Hepatocyte (in vitro differentiated cells): ENCODE data around the gene FITM1. TPM values are rescaled to one million over a fixed set of nuclear protein-coding genes. Genes with fewer than 3 reads are reported as not detected.

Experiments
- DNase-seq: peaks from one replicate; pipeline ENCODE4 v3.0.0-alpha.2; 2016; ENCODE audit warnings: low spot score
- H2AFZ ChIP-seq: fragments of 200-600 bp; sonication (generic); 2 replicates; pipeline ENCODE4 v1.6.0; 2016; ENCODE audit warnings: antibody characterized with exemption, mild to moderate bottlenecking
- H3K27ac ChIP-seq: fragments of 200-600 bp; sonication (generic); 2 replicates; pipeline ENCODE4 v1.5.1; 2016; ENCODE audit warnings: mild to moderate bottlenecking
- H3K27me3 ChIP-seq: fragments of 200-600 bp; sonication (generic); 2 replicates; pipeline ENCODE4 v1.6.1; 2016
- H3K36me3 ChIP-seq: fragments of 200-600 bp; sonication (generic); replicated peaks from 2 replicates; pipeline ENCODE4 v1.5.1; 2016; ENCODE audit warnings: low read depth; ENCODE audit not compliant: insufficient read depth
- H3K4me1 ChIP-seq: fragments of 200-600 bp; sonication (generic); 2 replicates; pipeline ENCODE4 v1.5.1; 2016; ENCODE audit warnings: mild to moderate bottlenecking, moderate library complexity; ENCODE audit not compliant: insufficient read depth
- H3K4me2 ChIP-seq: fragments of 200-600 bp; sonication (generic); 2 replicates; pipeline ENCODE4 v1.6.0; 2016
- H3K4me3 ChIP-seq: fragments of 200-600 bp; sonication (generic); 2 replicates; pipeline ENCODE4 v1.5.1; 2016; ENCODE audit warnings: mild to moderate bottlenecking
- H3K79me2 ChIP-seq: fragments of 200-600 bp; sonication (generic); 2 replicates; pipeline ENCODE4 v1.6.0; 2017; ENCODE audit warnings: mild to moderate bottlenecking
- H3K9me2 ChIP-seq: fragments of 200-600 bp; sonication (generic); replicated peaks from 2 replicates; pipeline ENCODE4 v1.6.0; 2017; ENCODE audit warnings: mild to moderate bottlenecking; ENCODE audit not compliant: insufficient read depth
- H3K9me3 ChIP-seq: fragments of 200-600 bp; sonication (generic); 2 replicates; pipeline ENCODE4 v1.5.1; 2016; ENCODE audit warnings: low read depth, mild to moderate bottlenecking
- H4K20me1 ChIP-seq: fragments of 200-600 bp; sonication (generic); 2 replicates; pipeline ENCODE4 v1.6.0; 2016; ENCODE audit warnings: mild to moderate bottlenecking; ENCODE audit not compliant: insufficient read depth, poor library complexity, severe bottlenecking
- CTCF ChIP-seq: fragments of 200-600 bp; sonication (generic); IDR thresholded peaks from 2 replicates; pipeline ENCODE4 v1.5.1; 2016; ENCODE audit warnings: antibody characterized with exemption, mild to moderate bottlenecking; ENCODE audit not compliant: poor library complexity
- EZH2 ChIP-seq: fragments of 200-600 bp; sonication (generic); IDR thresholded peaks from 2 replicates; pipeline ENCODE4 v1.6.1; 2016; ENCODE audit warnings: antibody characterized with exemption, mild to moderate bottlenecking, borderline replicate concordance
- EZH2phosphoT487 ChIP-seq: fragments of 200-600 bp; sonication (generic); IDR thresholded peaks from one replicate; pipeline ENCODE4 v1.6.1; 2018; ENCODE audit warnings: antibody characterized with exemption, mild to moderate bottlenecking, low read depth, moderate library complexity; ENCODE audit not compliant: unreplicated experiment, severe bottlenecking
- WGBS: methylation state at CpG from one replicate; pipeline ENCODE4 v1.1.6; 2016; ENCODE audit warnings: low lambda C conversion rate; ENCODE audit errors: missing lambda C conversion rate; 5-methylcytosine and 5-hydroxymethylcytosine counted together
- polyA plus RNA-seq: library from polyadenylated mRNA; unstranded; fragments of >200 nt; fragmentation: Nextera tagmentation; extraction: Ambion mirVana; gene quantifications from 2 replicates; pipeline ENCODE4 v1.2.1, GENCODE V29; 2016
- total RNA-seq: library from RNA; depleted of rRNA; stranded (reverse); fragments of >200 nt; gene quantifications from 2 replicates; pipeline ENCODE4 v1.2.3, GENCODE V29; 2014

FITM1 gene
- total and polyA plus RNA-seq, 2 experiments from 2014 or later: 1.0 to 2.2 TPM

- no peaks in the 10 kb centered on the region for H3K36me3 ChIP-seq
- H3K9me3 ChIP-seq: no peaks in the 10 kb centered on the region
- 100% methylated on average over 4 of the region's 4 CpGs for WGBS
- H4K20me1 ChIP-seq: no peaks in the 10 kb centered on the region
- no peak overlapping the region for H3K4me2 ChIP-seq
- peak; percentile 4 for DNase-seq
- no peak overlapping the region for H2AFZ ChIP-seq
- H3K4me3 ChIP-seq: no peak overlapping the region
- H3K4me1 ChIP-seq: peaks cover 12% of the 10 kb centered on the region
- no peaks in the 10 kb centered on the region for H3K9me2 ChIP-seq
- TF ChIP-seq EZH2 (no peak), EZH2phosphoT487 (no peak), CTCF (no peak)
- peak overlapping the region; percentile 95 for H3K27ac ChIP-seq
- no peaks in the 10 kb centered on the region for H3K27me3 ChIP-seq
- H3K79me2 ChIP-seq: peaks cover 24% of the 10 kb centered on the region
Measured at GRCh38 chr14:24092505-24093206, 37.8 kb upstream of the FITM1 start.

GRCh38 chr14:24093207-24093900 is 37.1 kb upstream of the FITM1 start:
- Histone ChIP-seq H2AFZ (peak overlapping the region; percentile 43), H3K4me1 (peaks cover 12% of the 10 kb centered on the region)
- DNase-seq: peak; percentile 4

GRCh38 chr14:24093901-24094840 is 36.3 kb upstream of the FITM1 start, which contains the start of gene PCK2:
Gene PCK2 (plus strand): TSS chr14:24094311. CDS start chr14:24094406, 95 bp downstream.
- Histone ChIP-seq H3K4me1 (peaks cover 12% of the 10 kb centered on the region), H3K4me2 (peak within 1 kb of the TSS; percentile 84), H3K27ac (peak within 1 kb of the TSS; percentile 95), H2AFZ (peak within 1 kb of the TSS; percentile 73), H3K4me3 (peak within 1 kb of the TSS; percentile 84), H4K20me1 (no peaks in the 10 kb centered on the region), H3K9me3 (no peaks in the 10 kb centered on the region), H3K27me3 (no peaks in the 10 kb centered on the region), H3K79me2 (peaks cover 27% of the 10 kb centered on the region), H3K9me2 (no peaks in the 10 kb centered on the region), H3K36me3 (no peaks in the 10 kb centered on the region)
- no peak for TF ChIP-seq CTCF
- no peak for TF ChIP-seq EZH2phosphoT487
- no peak for TF ChIP-seq EZH2
- DNase-seq: peak; percentile 95
- WGBS: 1% methylated on average over 20 of the region's 68 CpGs

More at GRCh38 chr14:24093207-24093900, 37.1 kb upstream of the FITM1 start:
- Histone ChIP-seq H4K20me1 (no peaks in the 10 kb centered on the region), H3K9me2 (no peaks in the 10 kb centered on the region), H3K36me3 (no peaks in the 10 kb centered on the region), H3K9me3 (no peaks in the 10 kb centered on the region), H3K4me2 (peak overlapping the region; percentile 84), H3K4me3 (no peak overlapping the region), H3K27me3 (no peaks in the 10 kb centered on the region), H3K27ac (peak overlapping the region; percentile 95), H3K79me2 (peaks cover 27% of the 10 kb centered on the region)
- TF ChIP-seq CTCF: no peak
- no peak for TF ChIP-seq EZH2
- TF ChIP-seq EZH2phosphoT487: no peak
- 85% methylated on average over 19 of the region's 19 CpGs for WGBS
